Bone marrow (tissue), 2 donors: ENCODE measurements around the gene MLN.

Source experiments
- DNase-seq, 2 donors: peaks; one replicate each; lab custom pipeline; 2025; lab: John Stamatoyannopoulos, UW

The MLN gene

DNA sequence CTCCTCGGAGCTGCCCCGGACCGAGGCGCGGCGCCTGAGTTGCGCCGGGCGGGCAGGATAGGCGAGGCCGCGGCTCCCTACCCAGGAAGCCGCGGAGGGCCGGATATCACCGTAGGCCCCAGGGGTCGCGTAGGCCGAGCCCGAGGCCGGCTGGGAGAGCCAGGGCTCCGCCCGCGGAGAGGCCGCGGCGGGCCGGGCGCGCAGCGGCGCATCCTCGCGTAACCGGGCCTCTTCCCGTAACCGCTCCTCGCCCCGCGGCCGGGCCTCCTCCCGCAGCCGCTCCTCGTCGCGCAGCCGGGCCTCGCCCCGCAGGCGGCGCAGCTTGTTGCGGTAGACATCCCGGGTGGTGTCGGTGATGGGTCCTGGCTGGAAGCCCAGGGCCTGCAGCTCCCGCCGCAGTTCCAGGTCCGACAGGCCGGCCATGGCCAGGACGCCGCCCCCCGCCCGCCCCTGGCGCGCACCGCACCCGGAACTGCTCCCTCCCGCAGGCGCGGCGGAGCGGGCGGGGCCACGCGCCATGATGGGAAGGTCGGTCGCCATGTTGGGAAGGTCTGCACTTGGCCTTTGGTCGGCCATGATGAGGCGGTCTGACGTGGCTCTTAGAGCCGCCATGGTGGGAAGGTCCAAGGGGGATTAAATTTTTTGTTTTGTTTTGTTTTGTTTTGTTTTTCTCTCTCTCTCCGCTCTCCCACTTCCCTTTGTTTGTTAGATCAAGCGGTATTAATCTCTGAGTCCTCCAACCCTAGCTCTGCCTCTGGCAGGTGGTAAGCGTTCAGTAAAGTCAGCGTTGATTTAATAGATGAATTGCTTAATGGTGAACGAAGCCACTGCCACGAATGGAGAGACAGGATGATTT is 14.9 kb downstream of the MLN start, which contains the start of gene LEMD2:
Gene LEMD2 (minus strand): TSS at position 437 of the 856 bp plus-strand sequence. CDS start 14 bp downstream, at position 423.
- peak; percentile 82 to 85 for DNase-seq

GRCh38 chr6:33787954-33788693 is 15.7 kb downstream of the MLN start:
- peak; percentile 43 to 87 for DNase-seq

DNA sequence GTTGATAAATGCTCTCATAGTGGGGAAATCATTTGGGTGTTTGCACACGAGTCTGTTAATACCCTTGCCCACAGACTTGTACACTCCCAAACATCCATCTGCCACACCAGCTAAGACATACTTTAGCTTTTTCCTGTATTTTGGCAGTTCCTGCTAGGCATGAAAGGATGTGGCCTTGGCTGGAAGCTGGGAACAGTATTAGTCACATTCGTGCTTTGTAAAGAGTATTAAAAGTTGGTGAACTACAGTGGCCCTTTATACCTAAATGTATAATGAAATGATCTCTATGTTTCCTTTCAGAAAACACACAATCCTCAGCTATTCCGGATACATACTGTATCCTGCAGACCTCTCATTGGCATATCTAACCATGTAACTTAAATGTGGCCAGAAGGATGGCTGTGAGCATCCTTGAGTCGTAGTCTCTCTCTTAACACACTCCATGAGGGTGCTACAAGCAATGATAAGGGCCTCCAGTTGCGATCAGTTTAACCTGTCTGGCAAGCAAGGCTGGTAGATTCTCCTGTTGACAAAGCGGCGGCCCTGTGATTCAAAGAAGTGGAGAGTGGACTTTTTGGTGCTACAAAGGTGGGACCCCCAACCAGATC is 16.4 kb downstream of the MLN start:
- no peak for DNase-seq

- no peak for DNase-seq
These were observed 17.1 kb downstream of the MLN start for GRCh38 chr6:33786736-33787135.

DNA sequence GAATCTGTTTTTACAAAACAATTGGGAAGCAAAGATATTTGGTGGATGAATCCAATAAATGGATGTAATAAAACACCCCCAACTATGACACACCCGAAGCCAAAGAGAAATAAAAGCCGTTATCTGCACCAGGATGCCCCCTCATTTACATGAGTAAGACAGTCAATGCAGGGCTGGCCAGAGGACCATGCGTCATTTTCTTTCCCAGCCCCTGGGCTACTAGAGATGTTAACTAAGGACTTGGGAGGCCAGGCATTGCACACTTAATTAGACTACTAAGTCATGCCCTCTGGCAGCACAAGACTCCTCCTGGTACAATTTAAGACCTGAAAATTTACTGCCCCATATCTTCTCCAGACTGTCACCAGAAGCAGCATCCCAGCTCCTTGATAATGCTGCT is 18.0 kb downstream of the MLN start:
- DNase-seq, result no peak

- no peak for DNase-seq
These were observed 19.0 kb downstream of the MLN start for GRCh38 chr6:33784787-33785186.

DNA sequence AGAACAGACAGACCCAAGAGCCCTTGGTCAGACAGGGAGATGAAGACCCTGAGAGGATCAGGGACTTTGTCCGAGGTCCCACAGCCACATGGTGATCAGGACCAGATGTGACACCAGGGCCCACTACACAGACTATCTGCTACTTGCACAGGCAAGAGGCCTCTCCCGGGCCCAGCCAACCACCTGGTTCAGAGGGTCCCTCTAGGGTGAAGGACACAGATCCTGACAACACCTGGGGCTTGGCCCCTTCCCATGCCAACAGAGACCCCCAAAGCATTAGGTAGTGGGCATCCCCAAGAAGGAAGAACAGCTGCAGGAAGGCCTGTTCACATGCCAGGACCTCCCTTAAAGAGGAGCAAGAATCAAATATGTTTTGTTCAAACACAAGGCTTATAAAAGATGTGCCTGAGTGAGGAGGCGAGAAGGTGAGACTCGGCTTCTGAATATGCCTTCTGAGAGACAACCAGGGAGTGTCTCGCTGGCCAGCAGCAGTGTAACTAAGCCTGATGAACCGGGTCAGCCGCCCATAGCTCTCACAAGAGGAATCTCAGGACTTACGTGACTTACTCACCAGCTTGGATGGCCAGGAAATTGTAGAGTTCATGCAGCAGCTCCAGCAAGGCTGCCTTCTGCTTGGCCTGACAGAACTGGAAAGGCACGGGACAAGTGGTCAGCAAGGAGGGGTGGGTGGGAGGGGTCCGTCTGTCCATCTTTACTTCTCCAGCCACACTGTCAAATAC is 19.9 kb downstream of the MLN start:
- no peak for DNase-seq

GRCh38 chr6:33782561-33782960 is 21.2 kb downstream of the MLN start:
- DNase-seq, result no peak

DNA sequence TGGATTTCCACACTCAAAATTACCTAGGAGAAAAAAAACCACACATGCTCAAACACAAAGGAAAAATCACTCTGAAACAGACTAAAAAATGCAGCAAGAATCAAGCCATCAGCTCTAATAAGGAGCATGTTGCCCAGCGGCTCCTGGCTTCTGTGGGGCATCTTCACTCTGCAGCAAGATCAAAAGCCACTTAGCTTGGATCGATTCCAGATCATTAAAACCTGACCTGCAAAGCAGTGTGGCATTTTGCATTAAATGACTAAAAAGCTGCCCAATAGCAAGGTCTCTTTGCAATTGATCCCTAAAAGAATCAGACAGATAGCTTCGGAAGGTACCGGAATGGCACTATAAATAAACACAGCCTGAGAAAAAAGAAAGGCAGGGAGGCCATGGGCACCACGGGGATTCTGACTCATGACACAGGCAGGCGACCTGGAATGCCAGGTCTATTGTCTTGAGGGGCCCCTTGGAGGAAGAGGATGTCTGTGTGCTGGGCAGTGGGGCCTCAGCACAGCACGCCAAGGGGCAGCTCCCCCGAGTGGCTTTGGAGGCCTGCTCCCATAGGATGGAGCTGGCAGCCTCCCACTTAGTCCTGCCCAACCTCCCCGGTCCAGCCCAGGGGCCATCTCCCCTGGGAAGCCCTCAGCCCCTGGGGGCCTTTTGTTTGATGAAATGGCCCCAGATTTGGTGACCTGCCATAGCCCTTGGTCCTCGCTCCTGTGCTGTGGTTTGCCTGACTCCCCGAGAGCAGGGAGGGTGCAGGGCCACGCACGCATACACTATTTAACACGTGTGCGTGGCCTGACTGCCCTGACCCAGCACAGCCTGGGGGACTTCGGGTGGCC is 22.4 kb downstream of the MLN start:
- no peak for DNase-seq

DNA sequence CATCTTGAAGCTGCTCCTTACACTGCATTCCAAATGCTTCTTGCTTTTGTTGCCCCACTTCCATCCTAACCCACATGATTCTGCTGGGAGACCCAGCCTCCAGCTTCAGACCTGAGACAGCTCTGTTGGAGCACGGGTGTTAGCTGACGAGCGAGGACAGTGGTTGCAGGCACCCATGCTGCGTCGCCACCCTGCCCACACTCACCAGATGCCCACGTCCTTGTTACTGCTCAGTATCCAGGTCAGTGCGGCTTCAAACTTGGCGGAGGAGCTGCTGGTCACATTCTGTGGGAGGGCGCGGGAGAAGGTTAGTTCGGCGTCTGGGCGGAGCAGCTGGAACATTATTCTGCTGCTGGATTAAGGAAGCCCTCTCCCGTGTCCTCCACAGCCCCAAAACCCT is 23.9 kb downstream of the MLN start:
- DNase-seq, result no peak

DNA sequence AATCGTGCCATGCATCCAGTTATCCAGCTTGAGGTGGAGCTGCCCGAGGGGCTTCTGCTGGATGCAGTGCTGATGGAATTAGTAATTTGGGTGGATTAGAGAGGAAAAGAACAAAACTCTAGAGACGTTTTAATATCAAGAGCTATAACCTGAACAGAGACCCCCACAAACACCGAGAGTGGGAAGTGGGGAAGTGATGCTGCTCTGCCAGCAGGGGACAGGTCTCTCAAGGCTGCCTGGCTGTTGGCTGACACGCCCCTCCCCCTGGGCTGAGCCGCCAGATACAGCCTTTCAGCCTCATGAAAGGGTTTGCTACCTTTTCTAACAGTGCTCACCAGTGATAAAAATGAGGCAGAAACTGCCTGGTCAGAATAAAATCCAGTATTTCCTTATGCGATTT is 24.5 kb downstream of the MLN start:
- DNase-seq, result no peak

DNA sequence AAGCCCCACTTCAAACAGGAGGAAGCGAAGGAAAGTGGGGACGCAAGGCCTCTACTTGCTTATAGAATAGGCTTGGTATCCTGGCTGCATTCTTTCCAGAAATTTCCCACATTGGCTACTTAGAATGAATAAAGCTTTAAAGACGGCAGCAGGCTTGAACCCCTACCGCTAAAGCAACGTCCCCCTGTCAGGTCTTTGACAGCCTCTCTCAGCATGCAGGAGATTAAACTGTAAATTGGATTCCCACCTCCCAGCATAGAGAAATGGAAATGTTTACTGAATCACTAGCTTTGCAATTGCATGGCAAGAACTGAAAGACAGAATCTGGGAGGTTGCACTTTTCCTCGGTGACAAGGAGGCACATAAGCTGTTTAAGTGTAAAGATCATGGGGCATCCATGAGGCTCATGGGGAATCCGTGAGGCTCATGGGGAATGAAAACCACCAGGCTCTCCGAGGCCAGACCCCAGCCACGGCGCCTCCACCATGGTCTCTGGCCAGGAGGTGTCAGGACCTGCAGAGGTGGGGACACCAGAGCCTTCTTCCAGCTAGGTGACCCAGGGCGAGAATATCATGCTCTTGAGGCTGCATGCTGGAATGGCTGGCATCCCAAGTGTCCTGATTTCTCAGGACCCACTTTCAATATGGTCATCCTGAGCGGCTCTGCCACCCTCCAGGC is 25.2 kb downstream of the MLN start:
- no peak for DNase-seq

DNA sequence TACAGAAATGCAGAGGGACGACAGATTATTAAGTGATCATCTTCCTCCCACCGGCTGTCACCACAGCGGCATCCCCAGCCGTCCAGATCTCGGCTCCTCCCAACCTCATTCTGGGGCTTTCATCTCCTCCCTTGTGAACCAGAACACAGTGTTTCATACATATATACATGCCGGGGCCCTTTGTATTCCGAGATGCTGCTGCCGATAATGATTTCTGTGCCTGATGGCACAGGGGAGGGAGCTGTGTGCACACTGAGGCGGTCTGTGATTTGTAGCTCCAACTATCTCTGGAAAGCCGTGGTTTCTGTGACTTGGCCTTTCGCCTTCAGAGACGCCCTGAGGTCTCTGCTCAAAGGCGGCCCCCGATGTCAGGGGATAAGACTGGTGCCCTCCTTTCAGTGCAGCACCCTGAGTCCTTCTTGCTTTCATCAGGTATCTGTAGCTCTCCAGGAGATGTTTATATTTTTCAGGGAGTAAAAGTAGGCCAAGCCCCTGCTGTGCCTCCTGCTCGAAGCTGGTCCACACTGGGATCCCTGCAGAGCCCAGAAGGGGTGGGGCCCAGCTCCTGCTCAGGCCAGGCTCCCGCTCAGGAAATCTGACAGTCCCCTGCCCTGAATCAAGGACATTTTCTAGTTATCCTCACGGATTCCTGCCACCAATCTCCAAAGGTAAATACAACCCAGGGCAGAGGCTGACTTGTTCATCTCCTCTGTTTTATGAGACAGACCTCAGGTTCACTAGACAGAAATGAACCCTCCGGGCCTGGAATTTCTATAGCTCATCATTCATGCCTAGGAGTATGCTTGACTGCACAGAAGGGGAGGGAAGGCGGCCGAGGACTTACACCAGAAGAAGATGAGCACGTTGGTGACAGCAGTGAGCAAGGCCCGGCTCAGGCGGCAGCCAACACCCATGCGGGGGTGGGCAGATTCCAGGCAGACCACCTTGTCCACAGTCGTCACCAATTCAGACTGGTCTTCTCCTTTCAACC is 26.1 kb downstream of the MLN start:
- DNase-seq, result no peak

GRCh38 chr6:33776764-33777163 is 27.0 kb downstream of the MLN start:
- no peak for DNase-seq

GRCh38 chr6:33776186-33776585 is 27.6 kb downstream of the MLN start:
- DNase-seq, result no peak

DNA sequence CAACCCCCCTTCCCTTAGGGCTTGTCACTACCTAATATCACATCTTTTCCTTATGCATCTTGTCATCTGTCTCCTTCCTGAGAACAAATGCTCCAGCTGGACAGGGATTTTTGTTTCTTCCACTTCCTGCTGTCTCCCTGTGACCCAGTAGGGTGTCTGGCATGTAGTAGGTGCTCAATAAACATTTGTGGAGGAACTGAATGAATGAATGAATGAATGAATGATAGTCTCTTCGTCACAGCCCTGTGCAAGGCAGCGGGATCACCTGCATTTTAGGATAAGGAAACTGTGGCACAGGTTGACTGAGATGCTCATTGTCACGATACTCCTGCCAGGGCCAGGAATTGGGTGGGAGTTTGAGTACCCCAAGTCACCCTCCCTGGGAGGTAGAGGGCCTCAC is 29.0 kb downstream of the MLN start:
- DNase-seq, result no peak

DNA sequence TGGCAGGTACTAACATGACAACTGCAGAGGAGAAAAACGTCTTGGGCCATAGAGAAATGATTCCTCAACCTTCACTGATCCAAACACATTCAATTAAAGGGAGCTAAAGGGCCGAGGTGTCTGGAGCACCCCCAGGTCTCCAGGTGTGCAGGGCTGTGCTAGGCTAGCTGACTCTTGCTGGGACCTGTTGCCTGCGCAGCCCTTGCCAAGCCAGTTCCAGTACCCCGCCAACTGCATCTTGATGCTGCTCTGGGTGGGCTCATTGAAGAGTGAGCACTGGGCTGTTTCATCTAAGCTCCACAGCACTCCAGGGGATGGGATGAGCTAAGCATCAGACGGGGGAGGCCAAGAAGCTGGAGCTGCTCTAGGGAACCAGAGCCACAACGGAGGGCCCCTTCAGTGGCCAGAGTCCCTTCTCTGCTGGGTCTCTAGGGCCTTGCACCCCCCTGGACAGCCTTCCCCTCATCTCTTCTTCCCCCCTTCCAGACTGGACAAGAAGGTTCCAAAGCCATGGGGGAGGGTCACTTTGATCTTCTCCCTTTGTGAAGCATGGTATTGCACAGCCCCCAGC is 30.8 kb downstream of the MLN start:
- no peak for DNase-seq

DNA sequence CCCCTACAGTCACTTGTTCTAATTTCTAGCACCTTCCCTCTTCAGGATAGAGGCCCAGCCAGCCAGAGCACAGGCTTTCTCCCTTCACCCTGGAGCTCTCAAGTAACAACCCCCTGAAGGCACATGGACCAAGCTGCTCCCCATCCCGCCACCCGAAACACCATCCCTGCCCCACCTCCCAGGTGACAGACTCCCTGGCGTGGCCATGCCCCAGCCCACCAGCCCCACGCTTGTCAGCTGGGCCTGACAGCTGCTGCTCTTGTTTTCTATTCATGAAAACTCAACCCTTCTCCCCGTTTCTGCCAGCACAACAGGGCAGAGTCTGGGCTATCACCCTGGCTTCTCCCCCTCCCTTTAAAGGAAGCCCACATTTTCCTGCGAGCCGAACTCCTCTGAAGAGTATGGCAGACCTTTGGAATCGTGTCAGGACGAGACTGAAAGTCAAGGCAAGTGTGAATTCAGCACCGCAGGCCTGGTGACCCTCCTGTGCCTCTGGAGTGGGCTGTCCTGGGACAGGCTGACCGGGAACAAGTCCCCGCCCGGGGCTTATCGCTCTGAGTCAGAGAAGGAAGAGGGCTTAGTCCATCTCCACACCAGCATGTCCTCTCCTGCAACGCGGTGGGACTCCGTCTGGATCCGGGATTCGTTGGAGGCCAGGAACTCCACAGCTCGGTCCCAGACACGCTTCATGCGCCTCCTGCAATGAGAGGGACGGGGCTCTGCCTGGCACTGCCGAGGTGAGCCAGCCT is 31.5 kb downstream of the MLN start:
- no peak for DNase-seq
